Rectal smooth muscle tissue (tissue), 1 donor: ENCODE results near the gene VRTN.
"Not testable (repeated sequence)": the region's sequence is repeated elsewhere in the genome, so short reads cannot be mapped to it uniquely, and the experiment has no call there.

Source experiments
- H3K27ac ChIP-seq: one replicate; pipeline ENCODE4 v1.7.0; 2013; ENCODE audit warnings: low read depth, low read length, inconsistent platforms
- H3K27me3 ChIP-seq: one replicate; pipeline ENCODE4 v1.7.0; 2013; ENCODE audit warnings: low read length; ENCODE audit not compliant: control insufficient read depth, insufficient read depth
- H3K36me3 ChIP-seq: one replicate; pipeline ENCODE4 v1.7.0; 2013; ENCODE audit warnings: low read length; ENCODE audit not compliant: control insufficient read depth, insufficient read depth
- H3K4me1 ChIP-seq: one replicate; pipeline ENCODE4 v1.7.0; 2013; ENCODE audit warnings: low read length; ENCODE audit not compliant: control insufficient read depth, insufficient read depth
- H3K4me3 ChIP-seq: one replicate; pipeline ENCODE4 v1.7.0; 2013; ENCODE audit warnings: low read length
- H3K9ac ChIP-seq: one replicate; pipeline ENCODE4 v1.7.0; 2013; ENCODE audit warnings: low read length

Gene VRTN

DNA sequence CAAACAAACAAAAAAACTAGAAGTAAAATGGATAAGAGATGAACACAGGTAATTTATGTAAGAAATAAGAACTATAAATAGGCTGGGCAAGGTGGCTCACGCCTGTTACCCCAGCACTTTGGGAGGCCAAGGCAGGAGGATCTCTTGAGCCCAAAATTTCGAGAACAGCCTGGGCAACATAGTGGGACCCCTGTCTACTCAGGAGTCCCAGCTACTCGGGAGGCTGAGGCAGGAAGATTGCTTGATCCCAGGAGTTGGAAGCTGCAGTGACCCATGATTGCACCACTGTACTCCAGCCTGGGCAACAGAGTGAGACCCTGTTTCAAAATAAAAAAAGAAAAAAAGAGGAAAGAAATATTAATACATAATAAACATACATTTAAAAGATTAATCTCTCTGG is 22.8 kb upstream of the VRTN start:
- Histone ChIP-seq H3K9ac (no peak overlapping the region), H3K27me3 (no peaks in the 10 kb centered on the region), H3K4me1 (no peaks in the 10 kb centered on the region), H3K4me3 (no peak overlapping the region), H3K27ac (no peak overlapping the region), H3K36me3 (no peaks in the 10 kb centered on the region)

DNA sequence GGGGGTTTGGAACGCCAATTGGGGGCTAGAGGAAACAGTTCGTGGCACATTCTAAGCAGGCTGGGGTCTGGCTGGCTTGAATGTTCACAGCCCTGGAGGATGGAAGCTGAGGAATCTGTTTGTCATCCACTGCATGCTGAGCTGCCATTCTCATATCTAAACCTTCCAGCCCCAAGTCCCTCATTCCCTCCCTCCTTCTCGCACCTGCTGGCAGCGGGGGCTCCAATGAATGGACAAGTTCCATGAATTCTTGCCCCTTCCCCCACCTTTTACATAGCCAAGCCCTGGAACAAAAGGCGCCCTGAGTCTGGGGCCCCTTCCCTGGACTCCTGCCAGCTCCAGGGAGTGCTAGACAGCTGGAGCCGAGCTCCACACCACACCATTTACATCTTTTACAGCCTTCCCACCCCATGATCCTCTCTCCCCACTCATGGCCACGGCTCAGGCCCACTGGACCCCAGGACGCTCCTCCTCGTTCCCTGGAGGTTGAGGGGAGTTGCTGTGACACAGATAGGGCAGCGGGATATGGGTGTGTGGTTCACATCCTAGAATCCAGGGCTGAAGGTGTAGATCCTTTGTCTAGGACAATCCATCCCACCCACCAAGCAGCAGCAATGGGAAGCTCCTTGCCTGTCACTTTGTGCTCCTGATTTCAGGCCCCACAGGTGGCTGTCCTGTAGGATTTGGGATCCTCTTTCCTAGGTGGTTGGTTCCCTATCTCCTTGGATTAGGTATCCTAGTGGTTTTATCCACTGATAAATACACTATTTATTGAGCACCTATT is 21.7 kb upstream of the VRTN start:
- Histone ChIP-seq H3K27me3 (no peaks in the 10 kb centered on the region), H3K4me1 (no peaks in the 10 kb centered on the region), H3K4me3 (no peak overlapping the region), H3K9ac (no peak overlapping the region), H3K36me3 (no peaks in the 10 kb centered on the region), H3K27ac (no peak overlapping the region)

- not testable (repeated sequence) for H3K4me1 ChIP-seq, H3K27ac ChIP-seq, H3K9ac ChIP-seq, H3K27me3 ChIP-seq, H3K36me3 ChIP-seq, H3K4me3 ChIP-seq
Observed at GRCh38 chr14:74329950-74330552, 18.2 kb upstream of the VRTN start.

- H3K4me3 ChIP-seq, result no peak overlapping the region
- H3K4me1 ChIP-seq, result no peaks in the 10 kb centered on the region
- H3K27me3 ChIP-seq, result no peaks in the 10 kb centered on the region
- H3K36me3 ChIP-seq, result no peaks in the 10 kb centered on the region
- H3K9ac ChIP-seq, result no peak overlapping the region
- H3K27ac ChIP-seq, result no peak overlapping the region
Observed at GRCh38 chr14:74333909-74334308, 14.4 kb upstream of the VRTN start.

DNA sequence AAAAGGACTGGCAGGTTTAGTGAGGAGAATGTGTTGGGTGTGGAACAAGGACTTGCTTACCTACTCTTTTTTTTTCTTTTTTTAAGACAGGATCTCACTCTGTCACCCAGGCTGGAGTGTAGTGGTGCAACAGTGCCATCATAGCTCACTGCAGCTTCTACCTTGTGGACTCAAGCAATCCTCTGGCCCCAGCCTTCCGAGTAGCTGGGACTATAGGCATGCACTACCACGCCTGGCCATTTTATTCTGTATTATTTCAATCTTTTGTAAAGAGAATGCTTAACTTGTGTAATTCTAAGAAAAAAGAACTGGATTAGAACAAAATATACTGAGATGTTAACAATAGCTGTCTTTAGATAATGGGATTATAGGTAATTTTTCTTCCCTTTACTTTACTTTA is 1.9 kb upstream of the VRTN start:
- Histone ChIP-seq H3K36me3 (no peaks in the 10 kb centered on the region), H3K27ac (no peak overlapping the region), H3K4me1 (no peaks in the 10 kb centered on the region), H3K27me3 (peaks cover 12% of the 10 kb centered on the region), H3K4me3 (no peak overlapping the region), H3K9ac (no peak overlapping the region)

- H3K27ac ChIP-seq, result no peak overlapping the region
- no peaks in the 10 kb centered on the region for H3K4me1 ChIP-seq
- no peaks in the 10 kb centered on the region for H3K36me3 ChIP-seq
- no peak overlapping the region for H3K9ac ChIP-seq
- no peak overlapping the region for H3K4me3 ChIP-seq
- H3K27me3 ChIP-seq, result peaks cover 12% of the 10 kb centered on the region
Observed at GRCh38 chr14:74347097-74347794, 1.0 kb upstream of the VRTN start.

- Histone ChIP-seq H3K36me3 (no peaks in the 10 kb centered on the region), H3K4me1 (no peaks in the 10 kb centered on the region), H3K4me3 (no peak overlapping the region), H3K27me3 (peaks cover 12% of the 10 kb centered on the region), H3K9ac (no peak overlapping the region), H3K27ac (no peak overlapping the region)
Observed at GRCh38 chr14:74347795-74348100, 523 bp upstream of the VRTN start.

- H3K27me3 ChIP-seq, result peaks cover 12% of the 10 kb centered on the region
- no peaks in the 10 kb centered on the region for H3K36me3 ChIP-seq
- no peak overlapping the region for H3K4me3 ChIP-seq
- H3K4me1 ChIP-seq, result no peaks in the 10 kb centered on the region
- H3K9ac ChIP-seq, result no peak overlapping the region
- no peak overlapping the region for H3K27ac ChIP-seq
Observed at GRCh38 chr14:74348735-74349463, 628 bp downstream of the VRTN start.

DNA sequence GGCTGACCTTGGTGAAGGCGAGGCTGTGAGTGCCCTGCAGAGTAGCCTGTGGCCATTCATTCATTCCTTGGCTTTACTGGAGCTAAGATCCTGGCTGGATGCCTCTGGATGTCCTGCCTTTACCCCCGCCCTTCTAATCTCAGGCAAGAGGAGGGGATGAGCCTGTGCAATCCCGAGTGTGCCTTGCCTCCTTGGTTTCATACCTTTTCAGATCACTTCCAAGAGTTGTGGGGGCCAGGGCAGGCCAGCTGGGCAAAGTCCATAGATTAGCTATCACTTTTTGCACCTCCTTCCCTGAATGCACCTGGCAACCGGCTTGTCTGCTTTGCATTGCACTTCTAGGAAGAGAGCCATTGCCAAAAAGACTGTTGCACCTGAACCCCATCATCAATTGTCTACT is 1.5 kb downstream of the VRTN start:
- Histone ChIP-seq H3K27ac (no peak overlapping the region), H3K9ac (no peak overlapping the region), H3K27me3 (peaks cover 12% of the 10 kb centered on the region), H3K4me3 (no peak overlapping the region), H3K4me1 (no peaks in the 10 kb centered on the region), H3K36me3 (no peaks in the 10 kb centered on the region)

GRCh38 chr14:74350211-74350927 is 2.1 kb downstream of the VRTN start:
- Histone ChIP-seq H3K9ac (no peak overlapping the region), H3K4me3 (no peak overlapping the region), H3K27me3 (peaks cover 12% of the 10 kb centered on the region), H3K36me3 (no peaks in the 10 kb centered on the region), H3K27ac (no peak overlapping the region), H3K4me1 (no peaks in the 10 kb centered on the region)

GRCh38 chr14:74350928-74351323 is 2.7 kb downstream of the VRTN start:
- Histone ChIP-seq H3K4me1 (no peaks in the 10 kb centered on the region), H3K27ac (no peak overlapping the region), H3K27me3 (peaks cover 12% of the 10 kb centered on the region), H3K9ac (no peak overlapping the region), H3K36me3 (no peaks in the 10 kb centered on the region), H3K4me3 (no peak overlapping the region)
